Immature natural killer cell (primary cell): Measurements from ENCODE around the gene GRHL3. TPM values are rescaled to one million over a fixed set of nuclear protein-coding genes. Genes with fewer than 3 reads are reported as not detected.

Experiments
- DNase-seq, 3 donors: peaks; one replicate each; pipeline ENCODE4 v3.0.0; 2022; ENCODE audit warnings: mixed read lengths in 1 of 3
- H3K27ac Mint-ChIP-seq, 6 donors: one replicate each; pipeline ENCODE4 v1.8.0; 2020; ENCODE audit warnings: mixed read lengths in 6 of 6, mild to moderate bottlenecking in 5 of 6, inconsistent platforms in 4 of 6, moderate library complexity in 3 of 6
- H3K27me3 Mint-ChIP-seq, 3 donors: one replicate each; pipeline ENCODE4 v1.8.0; 2020 to 2021; ENCODE audit warnings: low read depth in 3 of 3, mild to moderate bottlenecking in 3 of 3, mixed read lengths in 3 of 3, moderate library complexity in 3 of 3, inconsistent platforms in 1 of 3
- H3K36me3 Mint-ChIP-seq, 3 donors: one replicate each; pipeline ENCODE4 v1.8.0; 2020; ENCODE audit warnings: mixed read lengths in 3 of 3, inconsistent platforms in 2 of 3, mild to moderate bottlenecking in 2 of 3
- H3K4me1 Mint-ChIP-seq, 2 donors: one replicate each; pipeline ENCODE4 v1.8.0; 2020; ENCODE audit warnings: inconsistent platforms in 2 of 2, mild to moderate bottlenecking in 2 of 2, mixed read lengths in 2 of 2, moderate library complexity in 1 of 2
- H3K4me3 Mint-ChIP-seq, 5 donors: one replicate each; pipeline ENCODE4 v1.8.0; 2020; ENCODE audit warnings: mild to moderate bottlenecking in 5 of 5, mixed read lengths in 5 of 5, inconsistent platforms in 3 of 5, moderate library complexity in 3 of 5
- H3K9me3 Mint-ChIP-seq, 6 donors: one replicate each; pipeline ENCODE4 v1.8.0; 2020; ENCODE audit warnings: mild to moderate bottlenecking in 6 of 6, mixed read lengths in 6 of 6, inconsistent platforms in 4 of 6, moderate library complexity in 3 of 6
- polyA plus RNA-seq, 3 donors: library from polyadenylated mRNA; unstranded; fragments of 300-500 nt; fragmentation: Illumina TruSeq; gene quantifications; one replicate each; pipeline ENCODE4 v1.2.3, GENCODE V29; 2021

GRHL3 gene
- polyA plus RNA-seq, 3 donors from 2014 or later: not detected

DNA sequence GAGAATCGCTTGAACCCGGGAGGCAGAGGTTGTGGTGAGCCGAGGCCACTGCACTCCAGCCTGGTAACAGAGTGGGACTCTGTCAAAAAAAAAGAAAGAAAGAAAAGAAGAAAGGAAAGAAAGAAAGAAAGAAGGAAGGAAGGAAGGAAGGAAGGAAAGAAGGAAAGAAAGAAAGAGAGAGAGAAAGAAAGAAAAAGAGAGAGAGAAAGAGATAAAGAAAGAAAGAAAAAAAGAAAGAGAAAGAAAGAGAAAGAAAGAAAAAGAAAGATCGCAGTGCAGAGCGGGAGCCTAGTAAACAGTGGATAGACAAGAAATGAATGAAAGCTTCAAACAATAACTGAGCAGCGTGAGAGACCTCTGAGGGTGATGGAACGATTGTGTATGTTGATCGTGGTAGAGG is 20.6 kb upstream of the GRHL3 start:
- Mint-ChIP-seq H3K36me3 (no peaks in the 10 kb centered on the region), H3K27ac (no peak overlapping the region), H3K27me3 (peaks cover 2 to 13% (median 6%) of the 10 kb centered on the region in 3 donors), H3K4me3 (no peak overlapping the region), H3K4me1 (no peaks in the 10 kb centered on the region), H3K9me3 (no peaks in the 10 kb centered on the region)
- DNase-seq: no peak

DNA sequence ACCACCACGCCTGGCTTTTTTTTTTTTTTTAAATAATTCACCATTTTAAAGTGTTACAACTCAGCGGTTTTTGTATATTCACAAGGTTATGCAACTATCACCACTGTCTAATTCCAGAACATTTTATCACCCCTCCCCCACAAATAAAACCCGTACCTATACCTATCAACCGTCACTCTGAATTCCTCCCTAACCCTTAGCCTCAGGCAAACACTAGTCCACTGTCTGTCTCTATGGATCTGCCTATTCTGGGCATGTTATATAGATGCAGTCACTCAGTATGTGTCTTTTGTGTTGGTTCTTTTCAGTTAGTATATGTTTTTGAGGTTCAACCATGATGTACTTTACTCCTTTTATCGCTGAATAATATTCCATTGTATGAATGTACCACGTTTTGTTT is 19.3 kb upstream of the GRHL3 start:
- no peak overlapping the region for H3K27ac Mint-ChIP-seq
- H3K4me1 Mint-ChIP-seq: no peaks in the 10 kb centered on the region

DNA sequence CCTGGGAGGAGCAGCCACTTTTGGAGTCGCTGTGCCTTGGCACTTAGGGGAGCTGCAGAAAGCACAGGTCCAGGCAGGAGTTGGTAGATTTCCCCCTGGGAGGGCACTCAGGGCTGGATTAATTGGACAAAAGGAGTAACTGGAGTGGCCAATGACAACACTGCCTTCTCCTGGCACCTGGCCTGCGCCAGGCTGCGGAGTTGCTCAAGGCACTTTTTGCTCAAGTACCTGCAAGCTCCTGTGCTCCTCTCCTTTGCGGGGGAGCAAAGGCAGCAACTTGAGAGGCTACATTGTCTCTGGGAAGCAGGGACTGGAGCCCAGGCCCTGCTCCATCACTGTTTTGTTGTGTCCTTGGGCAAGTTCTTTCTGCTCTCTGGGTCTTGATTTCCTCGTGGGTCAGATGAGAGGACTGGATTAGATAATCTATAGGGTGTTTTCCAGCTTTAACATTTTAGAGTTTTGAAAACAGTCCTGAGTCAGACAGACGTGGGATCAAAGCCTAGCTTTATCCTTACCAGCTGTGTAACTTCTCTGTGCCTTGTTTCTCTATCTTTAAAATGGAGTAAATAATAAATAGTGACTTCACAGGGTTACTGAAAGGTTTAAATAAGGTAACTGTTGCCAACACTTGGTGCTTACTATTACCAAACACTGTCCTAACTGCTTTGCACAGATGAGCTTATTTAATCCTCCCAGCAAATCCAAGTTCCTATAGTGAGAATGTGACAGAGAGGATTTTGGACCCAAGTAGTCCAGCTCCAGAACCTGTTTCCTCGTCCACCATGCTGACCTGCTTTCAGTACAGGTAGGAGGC is 18.0 kb upstream of the GRHL3 start:
- Mint-ChIP-seq H3K4me3 (no peak overlapping the region), H3K27me3 (peaks cover under 1 to 11% (median 6%) of the 10 kb centered on the region in 3 donors), H3K27ac (no peak overlapping the region), H3K36me3 (no peaks in the 10 kb centered on the region), H3K4me1 (no peaks in the 10 kb centered on the region), H3K9me3 (no peaks in the 10 kb centered on the region)
- DNase-seq: no peak

More for the DNA sequence above, 19.3 kb upstream of the GRHL3 start:
- DNase-seq: no peak
- Mint-ChIP-seq H3K4me3 (no peak overlapping the region), H3K36me3 (no peaks in the 10 kb centered on the region), H3K27me3 (peaks cover 2 to 11% (median 4%) of the 10 kb centered on the region in 3 donors), H3K9me3 (no peaks in the 10 kb centered on the region)

DNA sequence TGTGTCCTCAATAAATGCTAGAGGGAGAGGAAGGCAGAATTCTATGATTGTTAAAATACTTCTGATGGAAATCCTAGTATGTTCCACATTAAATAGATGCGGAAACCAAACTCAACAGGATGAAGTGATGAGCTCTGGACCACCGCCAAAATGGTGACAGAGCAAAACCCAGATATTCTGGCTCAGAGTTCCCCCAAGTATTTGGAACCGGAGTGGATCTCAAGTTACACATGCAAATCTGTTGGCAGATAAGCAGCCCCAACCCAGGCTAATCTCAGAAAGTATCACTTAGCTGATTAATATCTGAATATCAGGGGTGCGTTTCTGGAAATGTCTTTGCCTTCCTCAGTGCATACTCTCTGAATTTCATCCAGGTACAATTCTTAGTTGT is 17.4 kb upstream of the GRHL3 start:
- Mint-ChIP-seq H3K27ac (no peak overlapping the region), H3K4me1 (no peaks in the 10 kb centered on the region), H3K4me3 (no peak overlapping the region), H3K9me3 (no peaks in the 10 kb centered on the region), H3K36me3 (no peaks in the 10 kb centered on the region), H3K27me3 (peaks cover 2 to 11% (median 4%) of the 10 kb centered on the region in 3 donors)
- DNase-seq: no peak

- H3K4me3 Mint-ChIP-seq: no peak overlapping the region
- H3K36me3 Mint-ChIP-seq: no peaks in the 10 kb centered on the region
- no peak for DNase-seq
- H3K27ac Mint-ChIP-seq: no peak overlapping the region
- peaks cover 2 to 11% (median 4%) of the 10 kb centered on the region in 3 donors for H3K27me3 Mint-ChIP-seq
- H3K9me3 Mint-ChIP-seq: no peaks in the 10 kb centered on the region
- no peaks in the 10 kb centered on the region for H3K4me1 Mint-ChIP-seq
Observed at GRCh38 chr1:24302209-24302611, 16.9 kb upstream of the GRHL3 start.

GRCh38 chr1:24303600-24303999 is 15.6 kb upstream of the GRHL3 start:
- H3K4me1 Mint-ChIP-seq: no peaks in the 10 kb centered on the region
- peaks cover 2 to 8% (median 4%) of the 10 kb centered on the region in 3 donors for H3K27me3 Mint-ChIP-seq
- DNase-seq: no peak
- no peak overlapping the region for H3K27ac Mint-ChIP-seq
- no peaks in the 10 kb centered on the region for H3K9me3 Mint-ChIP-seq
- no peaks in the 10 kb centered on the region for H3K36me3 Mint-ChIP-seq
- H3K4me3 Mint-ChIP-seq: no peak overlapping the region

DNA sequence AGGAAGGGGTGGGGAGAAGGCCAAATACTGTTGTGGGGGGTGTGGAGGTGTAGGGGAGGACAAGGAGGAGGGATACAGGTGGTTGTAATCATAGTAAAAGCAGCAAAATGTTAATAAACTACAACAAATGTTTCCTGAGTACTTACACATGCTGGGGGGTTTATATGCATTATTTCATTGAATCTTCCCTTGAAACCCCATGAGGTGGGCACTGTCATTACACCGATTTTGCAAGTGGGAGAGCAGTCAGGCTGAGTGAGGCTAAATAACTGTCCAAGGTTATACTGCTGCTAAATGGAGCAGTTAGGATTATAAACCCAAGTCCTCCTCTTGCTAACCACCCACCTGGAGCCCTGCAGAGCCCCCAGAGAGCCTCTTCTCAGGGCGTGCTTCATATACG is 14.4 kb upstream of the GRHL3 start:
- Mint-ChIP-seq H3K27me3 (peaks cover 2 to 5% (median 4%) of the 10 kb centered on the region in 3 donors), H3K36me3 (no peaks in the 10 kb centered on the region), H3K27ac (no peak overlapping the region), H3K4me3 (no peak overlapping the region), H3K9me3 (no peaks in the 10 kb centered on the region), H3K4me1 (no peaks in the 10 kb centered on the region)
- DNase-seq: no peak

GRCh38 chr1:24308365-24309015 is 10.7 kb upstream of the GRHL3 start:
- H3K36me3 Mint-ChIP-seq: no peaks in the 10 kb centered on the region
- H3K27me3 Mint-ChIP-seq: peaks cover 3 to 6% (median 3%) of the 10 kb centered on the region in 3 donors
- H3K4me3 Mint-ChIP-seq: no peak overlapping the region
- no peaks in the 10 kb centered on the region for H3K9me3 Mint-ChIP-seq
- DNase-seq: no peak
- H3K27ac Mint-ChIP-seq: no peak overlapping the region
- H3K4me1 Mint-ChIP-seq: no peaks in the 10 kb centered on the region

DNA sequence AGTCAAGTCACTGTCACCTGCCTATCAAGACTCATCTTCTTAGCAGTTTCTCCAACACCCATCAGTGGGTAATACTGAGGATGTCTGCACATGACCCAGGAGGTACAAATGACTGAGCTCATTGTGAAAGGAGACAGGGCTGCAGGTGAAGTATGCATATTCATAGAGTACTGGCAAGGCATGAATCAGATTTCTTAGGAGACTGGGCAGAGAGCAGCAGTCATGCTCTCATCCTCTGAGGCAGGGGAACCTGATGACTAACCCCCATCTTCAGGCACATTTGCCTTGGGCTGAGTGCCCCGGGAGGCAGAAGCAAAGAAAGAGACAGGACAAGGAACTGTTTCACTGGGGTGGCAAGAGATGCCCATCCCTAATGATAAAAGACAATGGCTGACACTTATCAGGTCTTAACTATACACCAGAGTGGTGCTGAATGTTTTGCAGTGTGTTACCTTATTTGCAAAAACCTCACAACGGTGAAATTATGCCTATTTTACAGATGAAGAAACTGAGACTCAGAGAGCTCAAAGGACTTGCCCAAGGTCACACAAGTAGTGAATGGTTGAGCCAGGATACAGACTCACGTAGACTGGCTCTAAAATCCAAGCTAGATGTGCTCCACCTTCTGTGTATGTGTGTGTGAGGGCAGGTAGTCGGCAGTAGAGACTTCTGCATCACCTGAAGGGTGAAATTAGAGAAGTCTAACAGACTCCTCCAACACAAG is 9.2 kb upstream of the GRHL3 start:
- Mint-ChIP-seq H3K4me3 (no peak overlapping the region), H3K27ac (no peak overlapping the region), H3K9me3 (no peaks in the 10 kb centered on the region), H3K36me3 (no peaks in the 10 kb centered on the region), H3K4me1 (no peaks in the 10 kb centered on the region), H3K27me3 (peaks cover 3 to 5% (median 4%) of the 10 kb centered on the region in 3 donors)
- no peak for DNase-seq

GRCh38 chr1:24311234-24311633 is 7.9 kb upstream of the GRHL3 start:
- Mint-ChIP-seq H3K4me3 (no peak overlapping the region), H3K27me3 (peaks cover 4 to 6% (median 4%) of the 10 kb centered on the region in 3 donors), H3K36me3 (no peaks in the 10 kb centered on the region), H3K9me3 (no peaks in the 10 kb centered on the region), H3K4me1 (no peaks in the 10 kb centered on the region), H3K27ac (no peak overlapping the region)
- no peak for DNase-seq

DNA sequence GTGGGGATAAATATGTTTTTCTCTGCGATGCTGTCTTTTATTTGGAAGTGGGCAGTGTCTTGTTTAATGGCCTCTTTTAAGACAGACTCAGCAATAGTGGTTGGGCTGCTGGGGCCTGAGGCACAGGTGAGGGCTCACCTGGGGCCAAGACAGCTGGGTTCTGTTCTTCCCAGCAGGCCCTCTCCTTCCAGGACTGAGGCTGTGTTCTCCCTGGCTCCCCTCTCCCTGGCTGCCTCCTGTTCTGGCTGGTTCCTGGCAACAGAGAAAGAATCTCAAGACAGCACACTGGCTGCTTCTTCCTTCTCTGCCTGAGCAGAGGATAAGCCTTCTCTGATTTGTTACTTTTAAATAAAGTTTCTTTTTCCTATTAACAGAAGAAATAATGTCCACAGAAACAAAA is 7.4 kb upstream of the GRHL3 start:
- H3K27ac Mint-ChIP-seq: no peak overlapping the region
- H3K4me3 Mint-ChIP-seq: no peak overlapping the region

DNA sequence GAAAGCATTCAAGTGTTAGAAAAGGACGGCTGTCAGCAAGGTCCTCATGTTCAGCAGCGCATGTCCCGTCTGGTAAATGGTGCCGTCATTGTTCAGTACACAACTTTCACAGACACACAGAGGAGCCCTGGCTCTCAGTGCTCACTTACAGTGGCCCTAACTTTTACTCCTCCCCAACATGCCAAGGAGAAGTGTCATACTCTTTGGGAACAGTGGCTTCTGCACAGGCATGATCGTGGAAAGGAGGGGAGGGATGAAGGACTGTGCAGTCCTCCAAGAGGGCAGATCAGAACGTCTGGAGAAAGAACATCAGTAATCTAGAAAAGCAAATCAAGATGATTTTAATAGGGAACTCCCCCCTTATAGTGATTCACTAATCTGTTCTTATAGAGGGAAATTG is 3.8 kb upstream of the GRHL3 start:
- Mint-ChIP-seq H3K36me3 (no peaks in the 10 kb centered on the region), H3K4me1 (peaks cover 22 to 23% of the 10 kb centered on the region in 2 donors), H3K27ac (no peak overlapping the region), H3K4me3 (no peak overlapping the region), H3K9me3 (peaks cover 0 to 2% (median 0%) of the 10 kb centered on the region in 6 donors), H3K27me3 (peaks cover 17 to 32% (median 31%) of the 10 kb centered on the region in 3 donors)
- no peak for DNase-seq

More for the DNA sequence above, 7.4 kb upstream of the GRHL3 start:
- H3K9me3 Mint-ChIP-seq: no peaks in the 10 kb centered on the region
- DNase-seq: no peak
- H3K36me3 Mint-ChIP-seq: no peaks in the 10 kb centered on the region
- peaks cover 4 to 7% (median 6%) of the 10 kb centered on the region in 3 donors for H3K27me3 Mint-ChIP-seq
- no peaks in the 10 kb centered on the region for H3K4me1 Mint-ChIP-seq

DNA sequence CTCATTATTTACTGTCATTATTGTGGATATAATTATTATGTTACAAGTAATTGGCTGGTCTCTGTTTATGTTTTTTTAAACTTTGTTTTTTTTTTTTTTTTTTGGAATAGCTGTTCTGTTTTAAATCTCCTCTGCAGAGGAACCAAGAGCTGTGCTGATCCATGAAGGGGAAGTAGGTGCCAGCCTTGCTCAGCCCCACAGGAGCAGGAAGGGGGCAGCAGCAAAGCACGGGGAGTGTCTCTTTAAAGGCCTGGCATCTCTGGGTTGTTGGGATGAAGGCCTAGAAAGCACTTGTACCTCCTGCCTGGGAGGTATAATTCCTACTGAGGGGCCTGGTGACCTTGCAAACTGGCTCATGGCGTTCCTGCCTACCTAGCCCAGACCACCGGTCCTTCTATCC is 2.5 kb upstream of the GRHL3 start:
- peaks cover 19 to 41% (median 39%) of the 10 kb centered on the region in 3 donors for H3K27me3 Mint-ChIP-seq
- no peaks in the 10 kb centered on the region for H3K36me3 Mint-ChIP-seq
- peaks cover 35 to 36% of the 10 kb centered on the region in 2 donors for H3K4me1 Mint-ChIP-seq
- no peak for DNase-seq
- H3K9me3 Mint-ChIP-seq: peaks cover 0 to 2% (median 0%) of the 10 kb centered on the region in 6 donors
- H3K4me3 Mint-ChIP-seq: no peak overlapping the region
- no peak overlapping the region for H3K27ac Mint-ChIP-seq

DNA sequence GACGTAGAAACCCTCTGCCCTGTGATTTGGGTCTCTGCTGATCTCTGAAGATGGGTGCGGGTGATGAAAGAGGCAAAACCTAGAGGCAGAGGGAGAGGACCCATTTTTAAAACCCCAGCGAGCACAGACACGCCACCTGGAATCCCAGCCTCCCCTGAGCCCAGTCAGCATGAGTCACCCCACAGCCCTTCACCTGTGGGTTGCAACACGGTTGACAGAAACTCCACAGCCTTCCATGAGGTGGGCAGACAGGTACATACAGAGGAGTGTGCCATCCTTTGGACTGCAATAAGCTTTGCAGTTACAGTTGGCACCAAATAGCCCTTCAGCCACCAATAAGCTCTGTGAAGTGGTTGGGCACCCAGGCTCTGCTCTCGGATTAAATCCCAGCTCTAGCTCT is 2.1 kb upstream of the GRHL3 start:
- Mint-ChIP-seq H3K9me3 (peaks cover 0 to 2% (median 0%) of the 10 kb centered on the region in 6 donors), H3K36me3 (no peaks in the 10 kb centered on the region), H3K27me3 (peaks cover 19 to 38% (median 38%) of the 10 kb centered on the region in 3 donors), H3K27ac (no peak overlapping the region), H3K4me1 (peaks cover 35 to 39% of the 10 kb centered on the region in 2 donors), H3K4me3 (no peak overlapping the region)
- DNase-seq: no peak
